Hematopoietic multipotent progenitor cell treated with erythropoietin and hydrocortisone succinate and interleukin-3 and kit ligand, for 6 days (in vitro differentiated cells): Measurements from ENCODE around the gene GRIN1.

Experiments used
- DNase-seq: peaks from one replicate; pipeline ENCODE4 v3.0.0-alpha.2; 2015

Gene GRIN1

GRCh38 chr9:137138722-137139467, at the start of gene GRIN1:
GRIN1 (plus strand) TSS chr9:137139154; CDS start chr9:137139487, 333 bp downstream.
- peak; percentile 63 for DNase-seq

- no peak for DNase-seq
These were observed 49.6 kb upstream of the GRIN1 start for GRCh38 chr9:137089232-137089947.

DNA sequence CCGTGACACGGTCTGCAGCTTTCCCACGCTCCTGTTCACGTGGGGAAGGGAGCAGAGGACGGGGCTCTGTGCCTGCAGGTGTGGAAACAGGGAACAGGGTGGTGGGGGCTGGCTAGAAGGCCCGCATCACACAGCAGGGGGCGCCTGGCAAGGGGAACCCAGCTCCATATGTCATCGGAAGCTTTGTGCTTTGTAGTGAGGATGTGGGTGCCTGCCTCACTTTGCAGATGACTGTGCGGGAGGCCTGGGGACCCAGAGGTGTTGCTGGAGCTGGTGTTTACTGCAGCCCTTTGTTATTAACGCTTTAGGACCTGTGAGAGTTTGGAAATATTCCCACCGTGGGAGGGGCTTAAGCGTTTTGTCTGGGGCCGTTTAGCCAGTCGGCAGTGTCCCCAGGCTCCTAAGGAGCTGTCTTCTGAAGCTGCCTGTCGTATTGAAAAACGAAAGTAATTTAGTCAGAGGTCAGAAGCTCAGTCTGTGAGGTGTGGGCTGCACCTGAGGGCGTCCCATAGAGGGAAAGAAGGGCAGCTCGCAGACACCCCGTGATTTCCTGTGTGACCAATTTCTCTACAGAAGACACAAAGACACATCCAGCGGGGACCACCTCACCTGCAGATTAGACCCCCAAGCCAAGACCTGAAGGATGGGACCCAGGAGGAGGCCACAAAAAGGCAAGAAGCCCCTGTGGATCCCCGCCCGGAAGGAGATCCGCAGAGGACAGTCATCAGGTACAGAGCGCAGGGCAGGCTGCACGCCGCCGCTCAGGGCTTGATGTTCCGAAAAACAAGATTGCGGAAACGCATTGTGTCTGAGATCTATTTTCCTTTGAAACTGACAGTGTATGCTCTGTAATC, 43.1 kb upstream of the GRIN1 start:
- peak; percentile 50 for DNase-seq

DNA sequence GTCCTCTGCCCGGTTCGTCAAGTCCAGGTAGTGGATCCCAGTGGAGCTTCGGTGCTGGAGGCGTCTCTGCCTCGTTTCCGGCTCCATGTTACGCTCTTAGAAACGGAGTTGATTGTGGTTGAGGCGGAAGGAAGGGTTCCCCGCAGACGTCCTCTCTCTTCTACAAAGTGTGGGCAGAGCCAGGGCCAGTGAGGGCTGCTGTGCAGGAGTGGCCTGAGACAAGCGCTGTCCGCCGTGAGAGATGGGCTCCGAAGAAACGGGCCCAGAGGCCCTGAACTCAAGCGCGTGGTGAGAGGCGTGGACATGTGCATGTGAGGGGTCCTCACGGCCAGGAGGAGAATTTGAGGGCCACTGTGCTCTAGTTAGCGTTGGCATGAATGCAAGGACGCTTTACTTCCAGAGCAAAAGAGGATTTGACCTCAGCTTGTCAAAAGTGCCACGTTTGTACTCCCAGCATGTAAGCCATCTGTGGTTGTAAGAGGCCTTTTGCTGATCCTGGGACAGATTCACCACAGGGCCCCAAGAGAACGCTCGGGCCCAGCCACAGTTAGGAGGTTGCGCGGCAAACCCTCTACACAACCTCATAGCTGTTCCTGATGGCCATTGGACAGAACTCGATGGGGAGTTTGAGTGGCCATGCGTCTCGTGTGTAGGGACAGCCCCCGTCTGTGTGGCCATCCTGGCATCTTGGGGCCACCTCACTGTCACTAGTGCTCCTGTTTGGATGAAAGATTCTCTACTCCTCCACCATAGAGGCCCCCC, 42.0 kb upstream of the GRIN1 start:
- DNase-seq = no peak

DNA sequence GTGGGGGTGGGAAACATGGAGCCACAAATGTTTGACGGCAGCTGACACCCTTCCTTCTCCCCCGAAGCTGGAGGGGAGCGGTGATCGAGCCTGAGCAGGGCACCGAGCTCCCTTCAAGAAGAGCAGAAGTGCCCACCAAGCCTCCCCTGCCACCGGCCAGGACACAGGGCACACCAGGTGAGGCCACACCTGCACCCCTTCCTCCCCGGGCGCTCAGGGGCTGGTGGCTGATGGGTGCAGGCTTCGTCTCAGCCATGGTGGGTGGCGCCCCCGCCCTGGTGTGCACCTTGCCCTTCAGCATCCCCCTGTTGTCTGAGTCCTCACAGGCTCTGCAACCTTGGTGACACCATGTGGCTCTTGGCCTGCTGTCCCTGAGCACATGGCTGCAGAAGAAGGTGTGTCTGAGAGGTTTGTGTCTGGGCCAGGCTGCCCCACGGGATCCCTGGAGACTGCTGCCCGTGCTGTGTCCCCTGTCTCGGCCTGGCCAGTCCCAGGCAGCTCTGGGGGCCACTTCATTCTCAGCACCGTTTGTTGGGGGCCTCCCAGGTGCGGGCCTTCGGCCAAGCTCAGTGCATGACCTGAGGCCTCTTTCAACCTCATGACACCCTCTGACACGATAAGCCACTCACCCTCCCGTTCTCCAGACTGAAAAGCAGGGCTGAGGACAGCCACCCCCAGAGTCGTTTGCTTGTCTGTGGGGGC, 41.0 kb upstream of the GRIN1 start:
- DNase-seq = no peak

- no peak for DNase-seq
These were observed 39.7 kb upstream of the GRIN1 start for GRCh38 chr9:137099231-137099630.

- DNase-seq = no peak
These were observed 35.6 kb upstream of the GRIN1 start for GRCh38 chr9:137103206-137103999.

GRCh38 chr9:137105814-137106661, 32.9 kb upstream of the GRIN1 start:
- no peak for DNase-seq

GRCh38 chr9:137106662-137107250, 32.2 kb upstream of the GRIN1 start:
- DNase-seq = no peak

DNA sequence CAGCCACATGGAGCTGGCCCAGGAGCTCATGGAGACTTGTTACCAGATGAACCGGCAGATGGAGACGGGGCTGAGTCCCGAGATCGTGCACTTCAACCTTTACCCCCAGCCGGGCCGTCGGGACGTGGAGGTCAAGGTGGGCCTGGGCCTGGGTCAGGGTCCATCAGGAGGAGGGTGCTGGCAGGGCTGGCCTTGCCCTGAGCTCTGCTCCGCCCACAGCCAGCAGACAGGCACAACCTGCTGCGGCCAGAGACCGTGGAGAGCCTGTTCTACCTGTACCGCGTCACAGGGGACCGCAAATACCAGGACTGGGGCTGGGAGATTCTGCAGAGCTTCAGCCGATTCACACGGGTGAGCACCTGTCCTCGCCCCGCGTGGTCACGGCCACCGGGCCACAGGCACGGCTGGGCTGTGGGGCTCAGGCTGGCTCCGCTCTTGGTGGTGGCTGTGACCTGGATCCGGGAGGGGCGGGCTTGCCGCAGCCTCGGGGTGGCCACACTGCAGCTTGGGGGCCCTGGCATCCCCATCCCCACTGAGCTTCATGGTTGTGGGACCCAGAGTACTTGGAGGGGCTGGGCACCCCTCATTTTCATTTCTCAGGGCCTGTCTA, 31.5 kb upstream of the GRIN1 start:
- no peak for DNase-seq

- DNase-seq = no peak
These were observed 31.0 kb upstream of the GRIN1 start for GRCh38 chr9:137107982-137108381.

DNA sequence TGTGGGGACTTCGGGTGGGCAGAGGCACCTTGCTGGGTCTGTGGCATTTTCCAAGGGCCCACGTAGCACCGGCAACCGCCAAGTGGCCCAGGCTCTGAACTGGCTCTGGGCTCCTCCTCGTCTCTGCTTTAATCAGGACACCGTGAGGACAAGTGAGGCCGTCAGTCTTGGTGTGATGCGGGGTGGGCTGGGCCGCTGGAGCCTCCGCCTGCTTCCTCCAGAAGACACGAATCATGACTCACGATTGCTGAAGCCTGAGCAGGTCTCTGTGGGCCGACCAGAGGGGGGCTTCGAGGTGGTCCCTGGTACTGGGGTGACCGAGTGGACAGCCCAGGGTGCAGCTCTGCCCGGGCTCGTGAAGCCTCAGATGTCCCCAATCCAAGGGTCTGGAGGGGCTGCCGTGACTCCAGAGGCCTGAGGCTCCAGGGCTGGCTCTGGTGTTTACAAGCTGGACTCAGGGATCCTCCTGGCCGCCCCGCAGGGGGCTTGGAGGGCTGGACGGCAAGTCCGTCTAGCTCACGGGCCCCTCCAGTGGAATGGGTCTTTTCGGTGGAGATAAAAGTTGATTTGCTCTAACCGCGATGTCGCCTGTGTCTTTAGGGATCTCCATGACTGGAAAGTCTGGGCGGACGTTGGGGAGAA, 30.2 kb upstream of the GRIN1 start:
- DNase-seq = no peak

DNA sequence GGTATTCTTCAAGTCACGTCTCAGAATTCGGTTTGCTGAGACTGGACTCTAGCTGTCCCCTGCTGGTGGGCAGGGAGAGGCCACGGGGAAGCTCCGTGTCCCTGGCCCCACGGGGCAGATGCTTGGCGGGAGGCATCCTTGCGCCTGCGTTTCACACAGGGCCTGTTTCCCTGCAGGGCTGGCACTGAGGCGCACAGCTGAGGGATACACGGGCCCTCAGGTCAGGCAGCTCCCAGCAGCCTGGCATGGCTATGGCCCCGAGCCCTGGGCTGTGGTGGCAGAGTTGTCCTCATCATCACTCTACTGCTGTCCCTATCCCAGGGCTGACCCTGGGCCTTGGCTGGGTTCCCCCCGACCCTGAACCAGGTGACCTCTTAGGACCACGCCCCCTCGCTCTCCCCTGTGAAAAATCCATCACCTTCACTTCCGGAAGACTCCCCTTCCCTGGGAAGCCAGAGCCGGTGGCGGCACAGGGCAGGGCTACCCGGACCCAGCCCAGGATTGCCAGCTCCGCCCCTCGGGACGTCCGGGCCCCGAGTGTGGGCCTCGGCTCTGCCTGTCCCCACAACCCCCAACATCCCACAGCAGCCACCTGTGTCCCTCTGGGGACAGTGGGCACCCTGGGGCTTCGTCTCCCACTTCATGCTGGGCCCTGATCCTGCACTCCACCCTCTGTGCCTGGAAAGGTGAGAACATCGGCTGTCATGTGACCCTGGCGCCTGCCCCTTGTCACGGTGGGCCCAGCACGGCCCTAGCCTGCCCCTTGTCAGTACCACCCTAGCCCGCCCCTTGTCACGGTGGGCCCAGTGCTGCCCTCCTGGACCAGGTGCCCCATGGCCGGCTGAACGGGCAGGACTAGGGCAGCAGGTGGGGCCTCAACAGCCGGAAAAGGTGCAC, 29.5 kb upstream of the GRIN1 start:
- DNase-seq = no peak

DNA sequence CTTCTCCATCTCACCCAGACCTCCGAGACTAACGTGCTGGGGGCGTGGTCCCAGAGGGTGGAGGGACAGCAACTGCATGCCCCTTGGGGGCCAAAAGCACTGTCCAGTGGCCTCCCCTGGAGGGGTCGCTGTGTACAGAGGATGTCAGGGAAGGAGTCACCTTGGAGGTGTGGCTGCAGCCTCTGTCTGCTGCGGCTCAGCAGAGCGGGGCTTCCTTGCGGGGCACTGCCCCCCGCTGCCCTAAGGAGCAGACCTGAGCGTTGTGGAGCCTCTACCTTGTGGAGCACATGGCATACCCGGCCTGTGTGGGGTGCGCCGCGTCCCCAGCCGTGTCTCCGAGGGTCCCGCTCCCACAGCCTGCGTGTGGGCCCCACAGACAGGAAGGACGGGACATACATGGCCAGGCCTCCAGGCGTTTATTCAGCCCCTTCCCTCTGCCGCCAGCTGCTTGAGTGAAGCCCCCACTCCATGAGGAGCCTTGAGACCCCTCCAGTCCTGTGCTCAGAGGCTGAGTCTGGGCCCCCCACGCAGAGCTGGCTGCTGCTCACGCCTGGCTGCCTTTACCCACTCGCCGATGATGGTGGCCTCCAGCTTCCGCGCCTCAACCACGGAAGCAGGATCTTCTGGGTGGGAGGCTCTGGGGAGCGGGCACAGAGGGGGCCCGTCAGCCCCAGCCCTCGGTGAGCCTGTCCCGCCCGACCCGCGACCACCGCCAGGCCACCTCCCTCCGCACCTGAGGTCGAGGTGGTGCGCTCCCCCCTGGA, 28.6 kb upstream of the GRIN1 start:
- DNase-seq = no peak

DNA sequence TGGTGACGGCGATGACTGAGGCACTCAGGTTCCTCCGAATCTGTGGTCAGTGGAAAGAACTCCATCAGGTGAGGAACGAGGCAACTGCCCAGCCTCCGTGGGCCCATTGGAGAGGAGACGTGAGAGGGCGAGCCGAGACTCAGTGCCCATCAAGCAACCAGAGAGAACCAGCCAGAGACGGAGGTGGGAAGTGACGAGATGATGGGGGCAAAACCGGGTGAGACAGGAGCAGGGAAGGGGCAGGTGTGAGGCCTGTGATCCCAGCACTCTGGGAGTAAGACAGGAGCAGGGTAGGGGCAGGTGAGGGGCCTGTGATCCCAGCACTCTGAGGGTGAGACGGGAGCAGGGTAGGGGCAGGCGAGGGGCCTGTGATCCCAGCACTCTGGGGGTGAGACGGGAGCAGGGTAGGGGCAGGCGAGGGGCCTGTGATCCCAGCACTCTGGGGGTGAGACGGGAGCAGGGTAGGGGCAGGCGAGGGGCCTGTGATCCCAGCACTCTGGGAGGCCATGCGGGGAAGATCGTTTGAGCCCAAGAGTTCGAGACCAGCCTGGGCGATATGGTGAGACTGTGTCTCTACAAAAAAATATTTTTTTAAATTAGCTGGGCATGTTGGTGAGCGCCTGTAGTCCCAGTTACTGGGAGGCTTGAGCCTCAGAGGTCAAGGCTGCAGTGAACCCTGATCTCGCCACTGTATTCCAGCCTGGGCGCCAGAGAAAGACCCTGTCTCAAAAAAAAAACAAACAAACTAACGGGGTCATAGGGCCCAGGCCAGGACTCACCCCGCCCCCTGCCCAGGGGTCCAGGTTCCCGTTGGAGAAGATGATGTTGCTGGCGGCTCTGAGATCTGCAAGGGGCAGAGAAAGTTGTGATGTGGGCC, 27.8 kb upstream of the GRIN1 start:
- DNase-seq = no peak
